Karpas-422 (cell line): ENCODE data around the gene ZDHHC22. TPM values are rescaled to one million over a fixed set of nuclear protein-coding genes. Genes with fewer than 3 reads are reported as not detected.

Source experiments
- DNase-seq: peaks from one replicate; pipeline ENCODE4 v3.0.0-alpha.2; 2015
- H2AFZ ChIP-seq: fragments of 200-600 bp; sonication (generic); 2 replicates; pipeline ENCODE4 v1.6.1; 2014; ENCODE audit warnings: antibody characterized with exemption, low read length, mixed read lengths
- H3K27ac ChIP-seq: fragments of 200-600 bp; sonication (generic); 2 replicates; pipeline ENCODE4 v1.5.1; 2014; ENCODE audit warnings: mild to moderate bottlenecking, low read length, moderate library complexity
- H3K27me3 ChIP-seq: fragments of 200-600 bp; sonication (generic); 2 replicates; pipeline ENCODE4 v1.6.1; 2014; ENCODE audit warnings: low read length, mixed read lengths
- H3K36me3 ChIP-seq: fragments of 200-600 bp; sonication (generic); 2 replicates; pipeline ENCODE4 v1.6.1; 2014; ENCODE audit warnings: low read length, mixed read lengths; ENCODE audit not compliant: insufficient read depth
- H3K4me1 ChIP-seq: fragments of 200-600 bp; sonication (generic); 2 replicates; pipeline ENCODE4 v1.6.1; 2014; ENCODE audit warnings: mild to moderate bottlenecking, low read length, mixed read lengths
- H3K4me2 ChIP-seq: fragments of 200-600 bp; sonication (generic); 2 replicates; pipeline ENCODE4 v1.6.1; 2014; ENCODE audit warnings: low read length, low read depth, mild to moderate bottlenecking; ENCODE audit not compliant: poor library complexity, severe bottlenecking
- H3K4me3 ChIP-seq: fragments of 200-600 bp; sonication (generic); 2 replicates; pipeline ENCODE4 v1.5.1; 2014; ENCODE audit warnings: mild to moderate bottlenecking, antibody characterized with exemption, low read length, mixed read lengths
- H3K79me2 ChIP-seq: fragments of 200-600 bp; sonication (generic); 2 replicates; pipeline ENCODE4 v1.6.1; 2014; ENCODE audit warnings: mild to moderate bottlenecking, low read length, mixed read lengths
- H3K9ac ChIP-seq: fragments of 200-600 bp; sonication (generic); 2 replicates; pipeline ENCODE4 v1.6.0; 2014; ENCODE audit warnings: low read length
- H3K9me2 ChIP-seq: fragments of 200-600 bp; sonication (generic), shearing (Covaris generic); replicated peaks from 2 replicates; pipeline ENCODE4 v1.6.0; 2014; ENCODE audit warnings: mild to moderate bottlenecking, low read length, moderate library complexity; ENCODE audit not compliant: insufficient read depth
- H3K9me3 ChIP-seq: fragments of 300-700, 200-600 bp; sonication (generic); 2 replicates; pipeline ENCODE4 v1.6.1; 2014; ENCODE audit warnings: low read length, mixed read lengths
- H4K20me1 ChIP-seq: fragments of 200-600 bp; sonication (generic); 2 replicates; pipeline ENCODE4 v1.6.1; 2014; ENCODE audit warnings: mild to moderate bottlenecking, antibody characterized with exemption, low read length, low read depth; ENCODE audit not compliant: insufficient read depth
- total RNA-seq: library from RNA; depleted of rRNA; stranded (reverse); fragments of >200 nt; shearing (Covaris generic); gene quantifications from 2 replicates; pipeline ENCODE4 v1.2.3, GENCODE V29; 2014; ENCODE audit warnings: low replicate concordance

ZDHHC22 gene
- total RNA-seq, 1 experiment from 2014 or later, result not detected

- H3K4me2 ChIP-seq, result no peak overlapping the region
- peaks cover 12% of the 10 kb centered on the region for H3K4me1 ChIP-seq
These were observed 48.9 kb downstream of the ZDHHC22 start for GRCh38 chr14:77092676-77093075.

GRCh38 chr14:77091518-77091917 is 50.1 kb downstream of the ZDHHC22 start:
- Histone ChIP-seq H3K4me3 (no peak overlapping the region), H3K27ac (no peak overlapping the region), H3K9me3 (peaks cover 9% of the 10 kb centered on the region; the same call in 1 of the 2 replicates), H3K4me2 (no peak overlapping the region), H3K9me2 (no peaks in the 10 kb centered on the region), H3K36me3 (no peaks in the 10 kb centered on the region), H3K9ac (no peak overlapping the region), H3K27me3 (peaks cover 3% of the 10 kb centered on the region; the same call in 1 of the 2 replicates), H3K4me1 (peaks cover 2% of the 10 kb centered on the region; the same call in 1 of the 2 replicates), H4K20me1 (no peaks in the 10 kb centered on the region), H2AFZ (no peak overlapping the region), H3K79me2 (no peaks in the 10 kb centered on the region)
- DNase-seq, result no peak

More at GRCh38 chr14:77092676-77093075, 48.9 kb downstream of the ZDHHC22 start:
- Histone ChIP-seq H3K9me3 (peaks cover 9% of the 10 kb centered on the region; the same call in 1 of the 2 replicates), H2AFZ (no peak overlapping the region), H3K9ac (no peak overlapping the region), H3K36me3 (no peaks in the 10 kb centered on the region), H3K9me2 (no peaks in the 10 kb centered on the region), H3K27me3 (peaks cover 3% of the 10 kb centered on the region; the same call in 1 of the 2 replicates), H3K4me3 (no peak overlapping the region), H3K79me2 (peaks cover 6% of the 10 kb centered on the region; the same call in 1 of the 2 replicates), H4K20me1 (no peaks in the 10 kb centered on the region), H3K27ac (no peak overlapping the region)
- DNase-seq, result no peak

- Histone ChIP-seq H3K27ac (no peak overlapping the region), H2AFZ (no peak overlapping the region), H3K4me1 (no peaks in the 10 kb centered on the region), H3K9me2 (no peaks in the 10 kb centered on the region), H3K79me2 (no peaks in the 10 kb centered on the region), H3K9me3 (peaks cover 9% of the 10 kb centered on the region; the same call in 1 of the 2 replicates), H3K4me3 (no peak overlapping the region), H3K9ac (no peak overlapping the region), H3K27me3 (peaks cover 3% of the 10 kb centered on the region; the same call in 1 of the 2 replicates), H3K4me2 (no peak overlapping the region), H3K36me3 (no peaks in the 10 kb centered on the region), H4K20me1 (no peaks in the 10 kb centered on the region)
- no peak for DNase-seq
These were observed 52.9 kb downstream of the ZDHHC22 start for GRCh38 chr14:77088645-77089044.

- no peak for DNase-seq
- no peaks in the 10 kb centered on the region; the same call in 1 of the 2 replicates for H4K20me1 ChIP-seq
- no peak overlapping the region for H3K4me2 ChIP-seq
These were observed 53.4 kb downstream of the ZDHHC22 start for GRCh38 chr14:77088219-77088618.

GRCh38 chr14:77087631-77088030 is 54.0 kb downstream of the ZDHHC22 start:
- Histone ChIP-seq H3K79me2 (no peaks in the 10 kb centered on the region), H3K9me3 (peaks cover 9% of the 10 kb centered on the region; the same call in 1 of the 2 replicates), H3K4me2 (no peak overlapping the region), H3K27me3 (peaks cover 3% of the 10 kb centered on the region; the same call in 1 of the 2 replicates), H3K36me3 (no peaks in the 10 kb centered on the region), H3K9ac (no peak overlapping the region), H3K4me3 (no peak overlapping the region), H2AFZ (no peak overlapping the region), H3K27ac (no peak overlapping the region), H3K9me2 (no peaks in the 10 kb centered on the region), H3K4me1 (no peaks in the 10 kb centered on the region), H4K20me1 (no peaks in the 10 kb centered on the region; the same call in 1 of the 2 replicates)
- peak; percentile 28 for DNase-seq

More at GRCh38 chr14:77088219-77088618, 53.4 kb downstream of the ZDHHC22 start:
- Histone ChIP-seq H3K27me3 (peaks cover 3% of the 10 kb centered on the region; the same call in 1 of the 2 replicates), H2AFZ (no peak overlapping the region), H3K36me3 (no peaks in the 10 kb centered on the region), H3K9ac (no peak overlapping the region), H3K9me2 (no peaks in the 10 kb centered on the region), H3K9me3 (peaks cover 9% of the 10 kb centered on the region; the same call in 1 of the 2 replicates), H3K4me3 (no peak overlapping the region), H3K27ac (no peak overlapping the region), H3K79me2 (no peaks in the 10 kb centered on the region), H3K4me1 (no peaks in the 10 kb centered on the region)

GRCh38 chr14:77086951-77087350 is 54.6 kb downstream of the ZDHHC22 start:
- H3K27me3 ChIP-seq, result peaks cover 3% of the 10 kb centered on the region; the same call in 1 of the 2 replicates
- H3K9ac ChIP-seq, result no peak overlapping the region
- no peak overlapping the region for H3K4me3 ChIP-seq
- no peaks in the 10 kb centered on the region for H3K4me1 ChIP-seq
- no peaks in the 10 kb centered on the region for H3K79me2 ChIP-seq
- no peaks in the 10 kb centered on the region for H3K36me3 ChIP-seq
- no peak overlapping the region for H3K27ac ChIP-seq
- no peak overlapping the region for H3K4me2 ChIP-seq
- DNase-seq, result no peak
- no peaks in the 10 kb centered on the region for H3K9me2 ChIP-seq
- no peak overlapping the region for H2AFZ ChIP-seq
- H3K9me3 ChIP-seq, result peaks cover 9% of the 10 kb centered on the region; the same call in 1 of the 2 replicates
- no peaks in the 10 kb centered on the region; the same call in 1 of the 2 replicates for H4K20me1 ChIP-seq

- DNase-seq, result no peak
- H4K20me1 ChIP-seq, result no peaks in the 10 kb centered on the region; the same call in 1 of the 2 replicates
- H2AFZ ChIP-seq, result no peak overlapping the region
- H3K4me2 ChIP-seq, result no peak overlapping the region
- H3K27ac ChIP-seq, result no peak overlapping the region
- no peaks in the 10 kb centered on the region for H3K79me2 ChIP-seq
- no peak overlapping the region for H3K4me3 ChIP-seq
- H3K9me3 ChIP-seq, result peaks cover 3% of the 10 kb centered on the region; the same call in 1 of the 2 replicates
- H3K36me3 ChIP-seq, result no peaks in the 10 kb centered on the region
- no peaks in the 10 kb centered on the region for H3K4me1 ChIP-seq
- peaks cover 1% of the 10 kb centered on the region; the same call in 1 of the 2 replicates for H3K27me3 ChIP-seq
- no peaks in the 10 kb centered on the region for H3K9me2 ChIP-seq
- H3K9ac ChIP-seq, result no peak overlapping the region
These were observed 55.4 kb downstream of the ZDHHC22 start for GRCh38 chr14:77086017-77086727.

- Histone ChIP-seq H3K27me3 (no peaks in the 10 kb centered on the region), H3K79me2 (no peaks in the 10 kb centered on the region), H4K20me1 (no peaks in the 10 kb centered on the region; the same call in 1 of the 2 replicates), H3K9me3 (no peaks in the 10 kb centered on the region), H3K4me3 (no peak overlapping the region), H2AFZ (no peak overlapping the region), H3K4me1 (no peaks in the 10 kb centered on the region), H3K36me3 (no peaks in the 10 kb centered on the region), H3K9ac (no peak overlapping the region), H3K9me2 (no peaks in the 10 kb centered on the region), H3K27ac (no peak overlapping the region), H3K4me2 (no peak overlapping the region)
- DNase-seq, result no peak
These were observed 56.1 kb downstream of the ZDHHC22 start for GRCh38 chr14:77085538-77085937.
